ENCODE results near the gene GUCY1A1.
A peak's percentile ranks its signal among the peaks of the same experiment; 100 is the strongest.

GUCY1A1 gene

GRCh38 chr4:155742310-155743015, 75.8 kb downstream of the GUCY1A1 start:
- no peak for DNase-seq

- no peak for DNase-seq
Observed at GRCh38 chr4:155745984-155746383, 79.3 kb downstream of the GUCY1A1 start.

GRCh38 chr4:155748039-155748438, 81.4 kb downstream of the GUCY1A1 start:
- DNase-seq = no peak

- no peak for DNase-seq
Observed at GRCh38 chr4:155749041-155749440, 82.4 kb downstream of the GUCY1A1 start.

GRCh38 chr4:155751569-155751968, 84.9 kb downstream of the GUCY1A1 start:
- DNase-seq = no peak

- DNase-seq = no peak
Observed at GRCh38 chr4:155757745-155758265, 91.2 kb downstream of the GUCY1A1 start.

GRCh38 chr4:155758481-155759371, 92.1 kb downstream of the GUCY1A1 start, which contains the start of gene GUCY1B1:
Gene GUCY1B1 (plus strand): TSS chr4:155759021. CDS start chr4:155759141, 120 bp downstream.
- peak in 1 of 2 experiments; percentile 10 for DNase-seq

GRCh38 chr4:155759372-155760252, 93.0 kb downstream of the GUCY1A1 start:
- no peak for DNase-seq

GRCh38 chr4:155761047-155761446, 94.4 kb downstream of the GUCY1A1 start:
- no peak for DNase-seq

- no peak for DNase-seq
Observed at GRCh38 chr4:155761916-155762315, 95.3 kb downstream of the GUCY1A1 start.

- DNase-seq = no peak
Observed at GRCh38 chr4:155762334-155762733, 95.7 kb downstream of the GUCY1A1 start.

GRCh38 chr4:155763551-155763950, 96.9 kb downstream of the GUCY1A1 start:
- no peak for DNase-seq

GRCh38 chr4:155765149-155765548, 98.5 kb downstream of the GUCY1A1 start:
- no peak for DNase-seq

- no peak for DNase-seq
Observed at GRCh38 chr4:155766622-155767021, 100.0 kb downstream of the GUCY1A1 start.

- DNase-seq = no peak
Observed at GRCh38 chr4:155768370-155768769, 101.7 kb downstream of the GUCY1A1 start.

GRCh38 chr4:155769090-155769489, 102.4 kb downstream of the GUCY1A1 start:
- DNase-seq = no peak

- DNase-seq = no peak
Observed at GRCh38 chr4:155772459-155773195, 106.0 kb downstream of the GUCY1A1 start.

GRCh38 chr4:155773196-155773800, 106.7 kb downstream of the GUCY1A1 start:
- no peak for DNase-seq

GRCh38 chr4:155774033-155774432, 107.4 kb downstream of the GUCY1A1 start:
- DNase-seq = no peak

GRCh38 chr4:155777971-155778735, 111.5 kb downstream of the GUCY1A1 start:
- no peak for DNase-seq

- no peak for DNase-seq
Observed at GRCh38 chr4:155780775-155781174, 114.1 kb downstream of the GUCY1A1 start.
